SK-N-SH (cell line): ENCODE data around the gene PES1.

Source experiments
- CTCF ChIP-seq: fragments of 200-600 bp; sonication (generic); IDR thresholded peaks from 2 replicates; pipeline ENCODE4 v1.6.1; 2017; ENCODE audit warnings: antibody characterized with exemption, mild to moderate bottlenecking, moderate library complexity
- MXI1 ChIP-seq: IDR thresholded peaks from 2 replicates; pipeline ENCODE4 v1.6.1; 2012; ENCODE audit warnings: mild to moderate bottlenecking, low read depth, low read length, improper control_type of control experiment
- POLR2AphosphoS5 ChIP-seq: IDR thresholded peaks from 2 replicates; pipeline ENCODE4 v1.6.1; 2012; ENCODE audit warnings: low read depth, low read length
- RAD21 ChIP-seq: IDR thresholded peaks from 2 replicates; pipeline ENCODE4 v1.6.1; 2012; ENCODE audit warnings: mild to moderate bottlenecking, low read length
- RFX5 ChIP-seq: IDR thresholded peaks from 2 replicates; pipeline ENCODE4 v1.6.1; 2012; ENCODE audit warnings: mild to moderate bottlenecking, improper control_type of control experiment, low read length
- SIN3A ChIP-seq: IDR thresholded peaks from 2 replicates; pipeline ENCODE4 v1.6.1; 2012; ENCODE audit warnings: low read depth, mild to moderate bottlenecking, low read length, moderate library complexity, borderline replicate concordance
- TAF1 ChIP-seq: IDR thresholded peaks from 2 replicates; pipeline ENCODE4 v1.6.1; 2012; ENCODE audit warnings: low read depth, mild to moderate bottlenecking, low read length, moderate library complexity, borderline replicate concordance
- USF1 ChIP-seq: IDR thresholded peaks from 2 replicates; pipeline ENCODE4 v1.4.0; 2012; ENCODE audit warnings: low read depth, borderline replicate concordance

- no peak for TF ChIP-seq CTCF
- no peak for TF ChIP-seq USF1
- no peak for TF ChIP-seq RAD21
- no peak for TF ChIP-seq TAF1
- no peak for TF ChIP-seq POLR2AphosphoS5
- no peak for TF ChIP-seq RFX5
- TF ChIP-seq MXI1: no peak
- TF ChIP-seq SIN3A: no peak
Observed at GRCh38 chr22:30537083-30537731, 54.5 kb downstream of the PES1 start.
